H1 (cell line): Measurements from ENCODE around the gene DMXL2. TPM values are rescaled to one million over a fixed set of nuclear protein-coding genes. Genes with fewer than 3 reads are reported as not detected.

Source experiments
- CTCF ChIA-PET: fragments of 300-600 bp; sonication (Branson Sonifier 250); formaldehyde crosslinking; loops from one replicate; lab custom pipeline; 2021; ENCODE audit not compliant: partially characterized antibody; lab: Charles Lee
- POLR2A ChIA-PET: fragments of 300-600 bp; sonication (Branson Sonifier 250); formaldehyde crosslinking; loops from one replicate; lab custom pipeline; 2021; ENCODE audit warnings: inconsistent platforms; ENCODE audit not compliant: partially characterized antibody; lab: Charles Lee
- DNase-seq, 2 experiments: peaks; one replicate each; pipeline versions ENCODE4 v3.0.0 to v3.0.0-alpha.2; 2010 to 2022; ENCODE audit warnings: low spot score in 2 of 2, low read depth in 1 of 2, mixed read lengths in 1 of 2
- FAIRE-seq: peaks from 2 replicates; lab custom pipeline; 2011; peaks lifted over from hg19 to GRCh38; lab: Jason Lieb, UNC
- H2AFZ ChIP-seq: 2 replicates; pipeline ENCODE4 v1.8.1; 2012; ENCODE audit warnings: low read length, inconsistent platforms
- H2AK5ac ChIP-seq: 2 replicates; pipeline ENCODE4 v1.6.1; 2013; ENCODE audit warnings: low read depth, low read length
- H2BK120ac ChIP-seq: replicated peaks from 2 replicates; pipeline ENCODE3; 2013; ENCODE audit warnings: low read depth, low read length, inconsistent platforms
- H2BK12ac ChIP-seq: 2 replicates; pipeline ENCODE4 v1.6.1; 2013; ENCODE audit warnings: low read depth, low read length
- H2BK15ac ChIP-seq: 2 replicates; pipeline ENCODE4 v1.6.1; 2013; ENCODE audit warnings: low read length
- H2BK20ac ChIP-seq: 2 replicates; pipeline ENCODE4 v1.6.1; 2013; ENCODE audit warnings: low read length
- H2BK5ac ChIP-seq: 2 replicates; pipeline ENCODE4 v1.6.1; 2013; ENCODE audit warnings: low read depth, low read length
- H3K14ac ChIP-seq: 2 replicates; pipeline ENCODE4 v1.6.1; 2013; ENCODE audit warnings: inconsistent platforms; ENCODE audit not compliant: insufficient read length
- H3K18ac ChIP-seq: 2 replicates; pipeline ENCODE4 v1.6.1; 2013; ENCODE audit warnings: low read length; ENCODE audit errors: extremely low read depth
- H3K23ac ChIP-seq: 2 replicates; pipeline ENCODE4 v1.6.1; 2013; ENCODE audit warnings: inconsistent platforms; ENCODE audit not compliant: insufficient read length
- H3K23me2 ChIP-seq: 2 replicates; pipeline ENCODE4 v1.6.1; 2013; ENCODE audit warnings: low read depth, low read length
- H3K27ac ChIP-seq: 2 replicates; pipeline ENCODE4 v1.6.1; 2011; ENCODE audit warnings: low read depth, low read length, inconsistent platforms
- H3K27me3 ChIP-seq, 4 experiments: replicated peaks in 1 of 4; 1 replicate in 1 of 4; 2 replicates in 3 of 4; pipeline versions ENCODE4 v1.6.1 to v1.8.1; 2011 to 2013; ENCODE audit warnings: low read length in 3 of 4, mild to moderate bottlenecking in 3 of 4, inconsistent platforms in 2 of 4, mixed read lengths in 2 of 4, moderate library complexity in 1 of 4; ENCODE audit not compliant: control insufficient read depth in 3 of 4, insufficient read depth in 3 of 4; ENCODE audit errors: extremely low read depth in 1 of 4
- H3K36me3 ChIP-seq, 4 experiments: 2 replicates each; pipeline versions ENCODE4 v1.6.1 to v1.8.1; 2011 to 2013; ENCODE audit warnings: mild to moderate bottlenecking in 4 of 4, low read length in 3 of 4, moderate library complexity in 2 of 4, control low read depth in 1 of 4, inconsistent platforms in 1 of 4; ENCODE audit not compliant: insufficient read depth in 4 of 4, control insufficient read depth in 2 of 4
- H3K4ac ChIP-seq: replicated peaks from 2 replicates; pipeline ENCODE3; 2013; ENCODE audit warnings: low read length, low read depth, mixed read lengths, inconsistent platforms; ENCODE audit not compliant: insufficient read length
- H3K4me1 ChIP-seq, 4 experiments: replicated peaks in 1 of 4; 1 replicate in 1 of 4; 2 replicates in 3 of 4; pipeline versions ENCODE4 v1.6.1 to v1.8.1; 2011 to 2013; ENCODE audit warnings: low read length in 3 of 4, inconsistent platforms in 2 of 4, mixed read lengths in 1 of 4; ENCODE audit not compliant: insufficient read depth in 4 of 4, control insufficient read depth in 3 of 4
- H3K4me2 ChIP-seq, 2 experiments: 2 replicates each; pipeline versions ENCODE4 v1.6.1 to v1.8.1; 2011 to 2013; ENCODE audit warnings: low read depth in 2 of 2, low read length in 2 of 2, control low read depth in 1 of 2, inconsistent platforms in 1 of 2, mild to moderate bottlenecking in 1 of 2; ENCODE audit not compliant: insufficient read depth in 1 of 2
- H3K4me3 ChIP-seq, 4 experiments: fragments of 200-600, 300-600 bp in 1 of 4; sonication (generic), shearing (Covaris generic), sonication (Bioruptor Twin) in 1 of 4; 2 replicates each; pipeline versions ENCODE4 v1.5.1 to v1.8.1; 2011 to 2016; ENCODE audit warnings: low read length in 4 of 4, low read depth in 3 of 4, control low read depth in 2 of 4, inconsistent platforms in 2 of 4, mild to moderate bottlenecking in 2 of 4, mixed read lengths in 1 of 4, moderate library complexity in 1 of 4; ENCODE audit not compliant: insufficient read depth in 2 of 4; ENCODE audit errors: extremely low read depth in 1 of 4
- H3K56ac ChIP-seq: replicated peaks from 2 replicates; pipeline ENCODE3; 2013; ENCODE audit warnings: low read depth, mild to moderate bottlenecking, mixed read lengths, low read length, inconsistent platforms; ENCODE audit not compliant: insufficient read length
- H3K79me1 ChIP-seq: 2 replicates; pipeline ENCODE4 v1.6.1; 2013; ENCODE audit warnings: low read depth, low read length, control low read depth
- H3K79me2 ChIP-seq, 2 experiments: 2 replicates each; pipeline versions ENCODE4 v1.6.1 to v1.8.1; 2012 to 2013; ENCODE audit warnings: low read length in 2 of 2, mild to moderate bottlenecking in 2 of 2, inconsistent platforms in 1 of 2; ENCODE audit not compliant: insufficient read depth in 2 of 2, control insufficient read depth in 1 of 2
- H3K9ac ChIP-seq, 4 experiments: replicated peaks in 1 of 4; 1 replicate in 1 of 4; 2 replicates in 3 of 4; pipeline versions ENCODE4 v1.6.1 to v1.8.1; 2011 to 2013; ENCODE audit warnings: low read depth in 3 of 4, low read length in 3 of 4, control low read depth in 2 of 4, mild to moderate bottlenecking in 2 of 4, moderate library complexity in 2 of 4, inconsistent platforms in 1 of 4; ENCODE audit errors: extremely low read depth in 1 of 4
- H3K9me3 ChIP-seq, 2 experiments: 2 replicates each; pipeline versions ENCODE4 v1.6.1 to v1.8.1; 2012 to 2013; ENCODE audit warnings: mild to moderate bottlenecking in 2 of 2, moderate library complexity in 2 of 2, control low read depth in 1 of 2, inconsistent platforms in 1 of 2, low read depth in 1 of 2, low read length in 1 of 2, mixed read lengths in 1 of 2; ENCODE audit not compliant: insufficient read depth in 2 of 2
- H4K20me1 ChIP-seq, 2 experiments: replicated peaks in 1 of 2; 2 replicates each; pipeline versions ENCODE3 to v1.8.1; 2011 to 2013; ENCODE audit warnings: inconsistent platforms in 2 of 2, low read length in 2 of 2, mild to moderate bottlenecking in 1 of 2; ENCODE audit not compliant: insufficient read depth in 2 of 2, control insufficient read depth in 1 of 2
- H4K5ac ChIP-seq: 2 replicates; pipeline ENCODE4 v1.6.1; 2013; ENCODE audit warnings: low read length, low read depth, mixed read lengths, inconsistent platforms; ENCODE audit not compliant: insufficient read length
- H4K8ac ChIP-seq: 2 replicates; pipeline ENCODE4 v1.8.0; 2013; ENCODE audit warnings: mild to moderate bottlenecking, moderate library complexity, low read length, inconsistent platforms; ENCODE audit not compliant: insufficient read depth; ENCODE audit errors: extremely low read depth
- H4K91ac ChIP-seq: replicated peaks from 2 replicates; pipeline ENCODE3; 2013; ENCODE audit warnings: low read length, mixed read lengths, inconsistent platforms; ENCODE audit not compliant: insufficient read length
- CHD2 ChIP-seq: IDR thresholded peaks from 2 replicates; pipeline ENCODE4 v1.6.1; 2012; ENCODE audit warnings: low read length, improper control_type of control experiment
- CREB1 ChIP-seq: IDR thresholded peaks from 2 replicates; pipeline ENCODE4 v1.6.1; 2012; ENCODE audit warnings: inconsistent platforms
- CTBP2 ChIP-seq: IDR thresholded peaks from 2 replicates; pipeline ENCODE4 v1.7.0; 2011; ENCODE audit warnings: borderline replicate concordance, mild to moderate bottlenecking, moderate library complexity, mixed read lengths, low read length; ENCODE audit not compliant: insufficient read depth, insufficient read length
- JUN ChIP-seq: IDR thresholded peaks from 2 replicates; pipeline ENCODE4 v1.6.1; 2011; ENCODE audit warnings: low read depth, mild to moderate bottlenecking, improper control_type of control experiment, low read length
- MAFK ChIP-seq: IDR thresholded peaks from 2 replicates; pipeline ENCODE4 v1.6.1; 2012; ENCODE audit warnings: low read depth, mild to moderate bottlenecking, improper control_type of control experiment, low read length
- POU5F1 ChIP-seq: IDR thresholded peaks from 2 replicates; pipeline ENCODE4 v1.6.1; 2011; ENCODE audit warnings: low read depth, mild to moderate bottlenecking, low read length, moderate library complexity
- SIRT6 ChIP-seq: IDR thresholded peaks from one replicate; pipeline ENCODE4 v1.7.1; 2012; ENCODE audit warnings: low read length, inconsistent platforms
- SP1 ChIP-seq: IDR thresholded peaks from 2 replicates; pipeline ENCODE4 v1.6.1; 2011; ENCODE audit warnings: low read depth, low read length
- SP4 ChIP-seq: IDR thresholded peaks from 2 replicates; pipeline ENCODE4 v1.6.1; 2012; ENCODE audit warnings: low read length, inconsistent platforms
- WGBS, 2 experiments: shearing (Covaris generic) in 1 of 2; methylation state at CpG; one replicate each; pipeline versions ENCODE4 v1.1.6 to v1.1.7; 2013 to 2015; ENCODE audit warnings: low lambda C conversion rate in 2 of 2, mixed read lengths in 2 of 2, inconsistent platforms in 1 of 2, low coverage in 1 of 2, missing lambda C conversion rate in 1 of 2; ENCODE audit not compliant: insufficient replicate concordance in 2 of 2, insufficient coverage in 1 of 2, insufficient read length in 1 of 2; ENCODE audit errors: extremely low coverage in 1 of 2, missing lambda C conversion rate in 1 of 2; 5-methylcytosine and 5-hydroxymethylcytosine counted together
- polyA plus RNA-seq, 7 experiments: library from polyadenylated mRNA; depleted of rRNA in 3 of 7; stranded (reverse) in 5 of 7; unstranded in 2 of 7; fragments of >200 nt in 5 of 7; fragments of 200-250 nt in 2 of 7; gene quantifications; 1 replicate in 5 of 7; 2 replicates in 1 of 7; 4 replicates in 1 of 7; pipeline versions ENCODE4 v1.2.1 to v1.2.3, GENCODE V29; 2011 to 2013; ENCODE audit warnings: missing spikeins in 2 of 7, mixed read lengths in 2 of 7
- total RNA-seq: library from RNA; stranded (reverse); fragmentation: NEBNext Ultra II Directional; extraction: Animal tissue kit (Norgen Biotek cat#: 25700); gene quantifications from 2 replicates; pipeline ENCODE4 v1.2.1, GENCODE V29; 2021

Gene DMXL2
- total and polyA plus RNA-seq, 2 of the 8 experiments (the other 6 are each of a cell fraction or from before 2014, with no cell fraction given): 9.5 to 10.6 TPM

DNA sequence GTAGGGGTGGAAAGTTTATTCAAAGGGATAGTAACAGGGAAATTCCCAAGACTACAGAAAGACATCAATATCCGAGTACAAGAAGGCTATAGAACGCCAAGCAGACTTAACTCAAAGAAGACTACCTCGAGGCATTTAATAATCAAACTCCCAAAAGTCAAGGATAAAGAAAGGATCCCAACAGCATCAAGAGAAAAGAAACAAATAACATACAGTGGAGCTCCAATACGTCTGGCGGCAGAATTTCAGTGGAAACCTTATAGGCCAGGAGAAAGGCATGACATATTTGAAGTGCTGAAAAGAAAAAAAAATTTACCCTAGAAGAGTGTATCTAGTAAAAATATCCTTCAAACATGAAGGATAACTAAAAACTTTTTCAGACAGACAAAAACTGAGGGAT, 95.6 kb downstream of the DMXL2 start:
- Histone ChIP-seq H4K91ac (no peak overlapping the region), H3K9me3 (no peaks in the 10 kb centered on the region), H3K4me2 (no peak overlapping the region), H3K4me1 (no peaks in the 10 kb centered on the region), H2AK5ac (no peak overlapping the region), H3K27ac (no peak overlapping the region), H3K4me3 (no peak overlapping the region), H3K14ac (no peak overlapping the region), H4K8ac (no peak overlapping the region), H2AFZ (no peak overlapping the region), H2BK120ac (no peak overlapping the region), H2BK5ac (no peak overlapping the region), H3K56ac (no peak overlapping the region), H3K9ac (no peak overlapping the region), H4K20me1 (no peaks in the 10 kb centered on the region), H2BK12ac (no peak overlapping the region), H3K18ac (no peak overlapping the region), H3K27me3 (no peaks in the 10 kb centered on the region), H3K23me2 (no peaks in the 10 kb centered on the region), H4K5ac (no peak overlapping the region), H3K23ac (no peak overlapping the region), H3K36me3 (no peaks in the 10 kb centered on the region), H3K79me1 (no peaks in the 10 kb centered on the region), H2BK15ac (no peak overlapping the region), H3K4ac (no peak overlapping the region), H3K79me2 (no peaks in the 10 kb centered on the region), H2BK20ac (no peak overlapping the region)
- CTCF ChIA-PET: interaction anchor here (0.7 to 2.1 kb wide), 2 partner anchors 10 to 116 kb away, joined by 5 read pairs; no protein-coding TSS in a partner anchor
- DNase-seq: no peak
- POLR2A ChIA-PET: no interaction called here
- TF ChIP-seq CREB1: no peak
- no peak for TF ChIP-seq POU5F1
- TF ChIP-seq CTBP2: no peak
- TF ChIP-seq MAFK: no peak
- TF ChIP-seq CHD2: no peak
- TF ChIP-seq JUN: no peak
- TF ChIP-seq SIRT6: no peak
- TF ChIP-seq SP1: no peak
- TF ChIP-seq SP4: no peak
- WGBS, 2 experiments: 88% methylated on average over 5 of the region's 5 CpGs; no CpG with 5 or more reads in 1 of the 2 experiments
- no peak for FAIRE-seq
